HL-60/S4 treated with phorbol 12-myristate 13-acetate at 8.2 ng/mL for 4 days and 3 days (cell line): ENCODE measurements around the gene DRD5.

Experiments
- in situ Hi-C: fragments of 300-500 bp; cut with MboI; formaldehyde crosslinking; loops from 2 replicates; pipeline ENCODE4 v1.15.0; 2022; ENCODE audit warnings: low sequenced_read_pairs

DRD5 gene

GRCh38 chr4:9812501-9813340 is 31.3 kb downstream of the DRD5 start:
- in situ Hi-C loops = no loop called here

- in situ Hi-C loops = no loop called here
Observed at GRCh38 chr4:9816285-9816684, 34.9 kb downstream of the DRD5 start.

- in situ Hi-C loops = no loop called here
Observed at GRCh38 chr4:9820343-9820742, 38.9 kb downstream of the DRD5 start.

GRCh38 chr4:9825049-9825448 is 43.6 kb downstream of the DRD5 start:
- in situ Hi-C loops = no loop called here

GRCh38 chr4:9826551-9826950 is 45.1 kb downstream of the DRD5 start:
- in situ Hi-C loops = no loop called here

- in situ Hi-C loops = no loop called here
Observed at GRCh38 chr4:9832640-9833039, 51.2 kb downstream of the DRD5 start.

GRCh38 chr4:9833421-9833820 is 52.0 kb downstream of the DRD5 start:
- in situ Hi-C loops = no loop called here
